HepG2 (cell line): ENCODE results near the gene NRDE2. TPM values are rescaled to one million over a fixed set of nuclear protein-coding genes. Genes with fewer than 3 reads are reported as not detected.

ENCODE experiments used
- ATAC-seq: fragments of 200-7000 bp; cut with Tn5 transposase; 3 replicates; pipeline ENCODE4 v1.9.1; 2020; ENCODE audit warnings: mild to moderate bottlenecking, moderate library complexity
- BruUV-seq: library from RNA; stranded (reverse); fragments of 400-500 nt; replicated peaks from 2 replicates; lab custom pipeline; 2021; lab: Mats Ljungman, UMichigan
- CTCF ChIA-PET: fragments of 300-600 bp; formaldehyde crosslinking; extraction: SDS; loops from one replicate; lab custom pipeline; 2021; ENCODE audit warnings: low total read pairs, inconsistent platforms, low intra/inter-chr PET ratio; lab: Yijun Ruan, JAX
- POLR2A ChIA-PET: fragments of 350-600 bp; sonication (Branson Sonifier 250); formaldehyde crosslinking; loops from one replicate; lab custom pipeline; 2020; ENCODE audit warnings: antibody characterized with exemption, inconsistent platforms; lab: Yijun Ruan, JAX
- DNase-seq: peaks from one replicate; pipeline ENCODE4 v3.0.0-alpha.2; 2015; ENCODE audit warnings: low spot score
- FAIRE-seq: peaks from 3 replicates; lab custom pipeline; 2011; peaks lifted over from hg19 to GRCh38; lab: Jason Lieb, UNC
- H2AFZ ChIP-seq: one replicate; pipeline ENCODE4 v1.6.1; 2011; ENCODE audit warnings: low read length, inconsistent platforms
- H3K27ac ChIP-seq: fragments of 300-600 bp; 3 replicates; pipeline ENCODE4 v1.8.0; 2011; ENCODE audit warnings: mixed run types, mild to moderate bottlenecking, mixed read lengths, low read length, inconsistent platforms; ENCODE audit not compliant: insufficient read depth; ENCODE audit errors: extremely low read length
- H3K27me3 ChIP-seq, 2 experiments: fragments of 200-600 bp in 1 of 2; 2 replicates in 1 of 2; 3 replicates in 1 of 2; pipeline versions ENCODE4 v1.6.0 to v1.8.0; 2011; ENCODE audit warnings: low read length in 2 of 2, mild to moderate bottlenecking in 2 of 2, moderate library complexity in 2 of 2, inconsistent platforms in 1 of 2; ENCODE audit not compliant: insufficient read depth in 2 of 2, control insufficient read depth in 1 of 2
- H3K36me3 ChIP-seq, 2 experiments: fragments of 200-600 bp in 1 of 2; replicated peaks in 1 of 2; 2 replicates in 1 of 2; 3 replicates in 1 of 2; pipeline versions ENCODE4 v1.5.1 to v1.8.0; 2011; ENCODE audit warnings: low read length in 2 of 2, inconsistent platforms in 1 of 2; ENCODE audit not compliant: insufficient read depth in 2 of 2, control insufficient read depth in 1 of 2
- H3K4me1 ChIP-seq: 2 replicates; pipeline ENCODE4 v1.5.1; 2012; ENCODE audit warnings: low read length, inconsistent platforms; ENCODE audit not compliant: insufficient read depth
- H3K4me2 ChIP-seq: 2 replicates; pipeline ENCODE4 v1.6.0; 2011; ENCODE audit warnings: low read depth, low read length, inconsistent platforms
- H3K4me3 ChIP-seq, 3 experiments: fragments of 200-600 bp in 1 of 3; sonication (generic), shearing (Covaris generic) in 1 of 3; replicated peaks in 1 of 3; 2 replicates each; pipeline ENCODE4 v1.5.1; 2011 to 2016; ENCODE audit warnings: low read length in 3 of 3, inconsistent platforms in 2 of 3, low read depth in 2 of 3, mild to moderate bottlenecking in 2 of 3, control low read depth in 1 of 3, mixed read lengths in 1 of 3; ENCODE audit not compliant: insufficient read depth in 1 of 3
- H3K79me2 ChIP-seq: one replicate; pipeline ENCODE4 v1.6.1; 2011; ENCODE audit warnings: low read length, inconsistent platforms; ENCODE audit not compliant: insufficient read depth
- H3K9ac ChIP-seq: 2 replicates; pipeline ENCODE4 v1.6.0; 2011; ENCODE audit warnings: mild to moderate bottlenecking, low read depth, low read length, inconsistent platforms; ENCODE audit not compliant: insufficient read depth
- H3K9me3 ChIP-seq: 2 replicates; pipeline ENCODE4 v1.5.1; 2012; ENCODE audit warnings: mild to moderate bottlenecking, low read length
- H4K20me1 ChIP-seq: 2 replicates; pipeline ENCODE4 v1.6.0; 2011; ENCODE audit warnings: inconsistent platforms, mild to moderate bottlenecking, low read length, moderate library complexity; ENCODE audit not compliant: insufficient read depth
- CC2D1A ChIP-seq: sonication (generic); formaldehyde crosslinking; IDR thresholded peaks from 2 replicates; pipeline ENCODE4 v1.8.1; 2023; ENCODE audit warnings: mild to moderate bottlenecking, missing genetic modification reagents
- HMGXB4 ChIP-seq, 2 experiments: sonication (generic) in 1 of 2; formaldehyde crosslinking in 1 of 2; IDR thresholded peaks; 2 replicates each; pipeline versions ENCODE4 v1.4.0 to v1.6.1; 2018 to 2020; ENCODE audit warnings: missing genetic modification reagents in 2 of 2, borderline replicate concordance in 1 of 2, low read depth in 1 of 2, mild to moderate bottlenecking in 1 of 2, missing biosample characterization in 1 of 2
- JDP2 ChIP-seq: sonication (generic); formaldehyde crosslinking; IDR thresholded peaks from 2 replicates; pipeline ENCODE4 v1.8.1; 2022; ENCODE audit warnings: missing genetic modification reagents, borderline replicate concordance
- NR2F1 ChIP-seq, 2 experiments: fragments of 450-650 bp in 1 of 2; formaldehyde crosslinking in 1 of 2; IDR thresholded peaks; 2 replicates each; pipeline versions ENCODE4 v1.5.0 to v1.6.1; 2016 to 2020; ENCODE audit warnings: mild to moderate bottlenecking in 1 of 2, missing compliant biosample characterization in 1 of 2, missing genetic modification reagents in 1 of 2, moderate library complexity in 1 of 2
- WIZ ChIP-seq: sonication (generic); formaldehyde crosslinking; IDR thresholded peaks from 2 replicates; pipeline ENCODE4 v1.5.1; 2020; ENCODE audit warnings: mild to moderate bottlenecking, missing genetic modification reagents
- ZNF562 ChIP-seq: sonication (generic); formaldehyde crosslinking; IDR thresholded peaks from 2 replicates; pipeline ENCODE4 v1.8.0; 2022; ENCODE audit warnings: missing genetic modification reagents, borderline replicate concordance
- WGBS: methylation state at CpG from one replicate; pipeline ENCODE4 v1.1.6; 2017; ENCODE audit warnings: low lambda C conversion rate; 5-methylcytosine and 5-hydroxymethylcytosine counted together
- in situ Hi-C: cut with HindIII; loops from 2 replicates; pipeline ENCODE4 v1.10.0; 2017; ENCODE audit warnings: low pct_unique_long_range_greater_than_20kb; ENCODE audit not compliant: extremely low pct_ligation_motif_present
- intact Hi-C: fragments of 100-400 bp; cut with micrococcal nuclease; formaldehyde crosslinking; loops from one replicate; pipeline ENCODE4 v1.10.0; 2022; ENCODE audit not compliant: unreplicated experiment
- polyA plus RNA-seq, 8 experiments: library from polyadenylated mRNA; depleted of rRNA in 3 of 8; stranded (reverse) in 7 of 8; unstranded in 1 of 8; fragments of >200 nt; fragmentation: Illumina TruSeq in 4 of 8; extraction: Trizol in 4 of 8; gene quantifications; 2 replicates each; pipeline versions ENCODE4 v1.2.1 to v1.2.3, GENCODE V29; 2011 to 2016; ENCODE audit warnings: low read depth in 4 of 8, missing spikeins in 1 of 8, mixed read lengths in 1 of 8; ENCODE audit not compliant: insufficient read depth in 1 of 8
- total RNA-seq, 5 experiments: library from RNA; depleted of rRNA; stranded (reverse); fragments of >200 nt; fragmentation: Illumina TruSeq; extraction: Trizol; gene quantifications; 2 replicates each; pipeline ENCODE4 v1.2.3, GENCODE V29; 2016; ENCODE audit warnings: low read depth in 1 of 5

NRDE2 gene
- total and polyA plus RNA-seq, 2 of the 13 experiments (the other 11 are each of a cell fraction or from before 2014, with no cell fraction given), result 5.6 to 12.5 TPM

GRCh38 chr14:90354551-90355298 is 23.0 kb upstream of the NRDE2 start (continued):
- TF ChIP-seq ZNF562 (CRISPR knock-in tag), result no peak
- no peak for TF ChIP-seq WIZ (CRISPR knock-in tag)

GRCh38 chr14:90349739-90350138 is 18.0 kb upstream of the NRDE2 start:
- ATAC-seq, result no peak
- H3K27ac ChIP-seq, result no peak overlapping the region
- DNase-seq, result no peak
- CTCF ChIA-PET, result no interaction called here
- no peak overlapping the region for H2AFZ ChIP-seq
- H3K9ac ChIP-seq, result no peak overlapping the region
- no peak for TF ChIP-seq CC2D1A (CRISPR knock-in tag)
- TF ChIP-seq HMGXB4 (CRISPR knock-in tag; IDR thresholded peaks at IDR 0.05; ENCODE audit: borderline replicate concordance in 1 of 2, low read depth in 1 of 2), result no peak
- no peak for TF ChIP-seq NR2F1 (CRISPR knock-in tag; IDR thresholded peaks at IDR 0.05)
- no peak for TF ChIP-seq JDP2 (CRISPR knock-in tag)
- TF ChIP-seq, all 625 proteins: peak for 0
- WGBS, result 68% methylated on average over 4 of the region's 4 CpGs
- Histone ChIP-seq H3K27me3 (no peaks in the 10 kb centered on the region), H3K4me2 (no peak overlapping the region), H3K36me3 (no peaks in the 10 kb centered on the region), H4K20me1 (no peaks in the 10 kb centered on the region), H3K9me3 (no peaks in the 10 kb centered on the region), H3K4me1 (no peaks in the 10 kb centered on the region), H3K4me3 (no peak overlapping the region), H3K79me2 (no peaks in the 10 kb centered on the region)
- in situ Hi-C loops (no loop called here), intact Hi-C loops (no loop called here)
- POLR2A ChIA-PET, result interaction anchor here (1.7 kb wide), 1 partner anchor 32 kb away, joined by 3 read pairs; no protein-coding TSS in a partner anchor
- BruUV-seq, result no TSS peak
- FAIRE-seq, result no peak
